Suprapubic skin (tissue), 4 donors: ENCODE measurements around the gene TSPAN18. TPM values are rescaled to one million over a fixed set of nuclear protein-coding genes. Genes with fewer than 3 reads are reported as not detected.

Experiments used
- DNase-seq, 2 donors: peaks; one replicate each; pipeline ENCODE4 v3.0.0-alpha.2; 2019; ENCODE audit warnings: low spot score in 2 of 2
- H3K27ac ChIP-seq: fragments of 200-600 bp; sonication (generic); one replicate; pipeline ENCODE4 v1.5.1; 2019
- H3K27me3 ChIP-seq: fragments of 200-600 bp; sonication (generic); one replicate; pipeline ENCODE4 v1.5.1; 2019
- H3K36me3 ChIP-seq: fragments of 200-600 bp; sonication (generic); one replicate; pipeline ENCODE4 v1.5.1; 2019
- H3K4me1 ChIP-seq: fragments of 200-600 bp; sonication (generic); one replicate; pipeline ENCODE4 v1.5.1; 2019
- H3K4me3 ChIP-seq: fragments of 200-600 bp; sonication (generic); one replicate; pipeline ENCODE4 v1.5.1; 2019; ENCODE audit warnings: mild to moderate bottlenecking
- H3K9me3 ChIP-seq: fragments of 200-600 bp; sonication (generic); one replicate; pipeline ENCODE4 v1.5.1; 2019
- EP300 ChIP-seq: sonication (generic); formaldehyde crosslinking; IDR thresholded peaks from one replicate; pipeline ENCODE4 v1.6.1; 2017; ENCODE audit warnings: antibody characterized with exemption
- POLR2A ChIP-seq, 2 donors: fragments of 450-650 bp; IDR thresholded peaks; one replicate each; pipeline ENCODE4 v1.6.1; 2017; ENCODE audit warnings: antibody characterized with exemption in 2 of 2, mild to moderate bottlenecking in 2 of 2, moderate library complexity in 2 of 2
- POLR2AphosphoS5 ChIP-seq, 3 donors: sonication (generic); formaldehyde crosslinking; IDR thresholded peaks; one replicate each; pipeline ENCODE4 v1.6.1; 2017; ENCODE audit warnings: antibody characterized with exemption in 3 of 3
- WGBS: methylation state at CpG from one replicate; pipeline ENCODE4 v1.1.5; 2018; 5-methylcytosine and 5-hydroxymethylcytosine counted together
- total RNA-seq, 4 donors: library from RNA; depleted of rRNA; stranded (reverse); fragments of >200 nt; gene quantifications; one replicate each; pipeline ENCODE4 v1.1.0, GENCODE V29; 2016
- TF ChIP-seq, protein P1 (sequence below), 2 donors: fragments of 200-600 bp in 1 of 2; fragments of 450-650 bp in 1 of 2; sonication (generic) in 1 of 2; IDR thresholded peaks; one replicate each; pipeline ENCODE4 v1.5.1; 2016 to 2019; ENCODE audit warnings: antibody characterized with exemption in 2 of 2, mild to moderate bottlenecking in 1 of 2, moderate library complexity in 1 of 2

TSPAN18 gene
- total RNA-seq, 4 donors from 2014 or later = 1.3 to 5.1 (median 3.9) TPM

DNA sequence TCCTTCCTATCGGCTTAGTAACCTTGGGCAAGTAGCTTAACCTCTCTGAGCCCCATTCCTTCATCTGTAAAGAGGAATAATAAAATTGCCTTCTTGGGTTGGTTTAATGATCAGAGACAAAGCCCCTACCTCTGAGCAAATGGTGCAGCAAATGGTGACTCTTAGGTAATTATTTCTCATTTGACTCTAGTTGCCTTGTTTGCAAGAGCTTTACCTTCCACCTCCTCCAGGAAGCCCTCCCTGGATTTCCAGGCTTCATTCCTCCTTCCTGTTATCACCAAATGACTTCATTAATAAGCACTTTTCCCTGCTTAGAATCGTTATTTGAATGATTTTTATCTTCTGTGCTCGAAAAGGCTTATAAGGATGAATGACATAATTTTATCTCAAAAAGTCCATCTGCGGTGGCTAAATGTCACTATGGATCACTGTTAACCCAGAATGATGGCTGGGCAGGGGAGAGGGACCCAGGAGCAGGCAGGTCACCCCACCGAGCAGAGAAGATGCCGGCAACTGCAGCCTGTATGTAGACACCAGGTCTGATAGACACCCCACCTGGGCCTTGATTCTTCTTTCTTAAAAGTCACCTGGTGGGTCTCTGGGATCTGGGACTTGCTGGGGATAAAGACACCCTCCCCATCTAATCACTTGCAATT lies 106.6 kb downstream of the TSPAN18 start:
- H3K27ac ChIP-seq = no peak overlapping the region

GRCh38 chr11:44833877-44834452 lies 107.2 kb downstream of the TSPAN18 start:
- Histone ChIP-seq H3K27me3 (no peaks in the 10 kb centered on the region), H3K4me3 (no peak overlapping the region), H3K36me3 (no peaks in the 10 kb centered on the region), H3K27ac (no peak overlapping the region), H3K9me3 (no peaks in the 10 kb centered on the region), H3K4me1 (peaks cover 17% of the 10 kb centered on the region)
- 27% methylated on average over 8 of the region's 8 CpGs for WGBS
- no peak for DNase-seq
- TF ChIP-seq POLR2AphosphoS5 (IDR thresholded peaks at IDR 0.05) = no peak
- TF ChIP-seq, protein P1, sequence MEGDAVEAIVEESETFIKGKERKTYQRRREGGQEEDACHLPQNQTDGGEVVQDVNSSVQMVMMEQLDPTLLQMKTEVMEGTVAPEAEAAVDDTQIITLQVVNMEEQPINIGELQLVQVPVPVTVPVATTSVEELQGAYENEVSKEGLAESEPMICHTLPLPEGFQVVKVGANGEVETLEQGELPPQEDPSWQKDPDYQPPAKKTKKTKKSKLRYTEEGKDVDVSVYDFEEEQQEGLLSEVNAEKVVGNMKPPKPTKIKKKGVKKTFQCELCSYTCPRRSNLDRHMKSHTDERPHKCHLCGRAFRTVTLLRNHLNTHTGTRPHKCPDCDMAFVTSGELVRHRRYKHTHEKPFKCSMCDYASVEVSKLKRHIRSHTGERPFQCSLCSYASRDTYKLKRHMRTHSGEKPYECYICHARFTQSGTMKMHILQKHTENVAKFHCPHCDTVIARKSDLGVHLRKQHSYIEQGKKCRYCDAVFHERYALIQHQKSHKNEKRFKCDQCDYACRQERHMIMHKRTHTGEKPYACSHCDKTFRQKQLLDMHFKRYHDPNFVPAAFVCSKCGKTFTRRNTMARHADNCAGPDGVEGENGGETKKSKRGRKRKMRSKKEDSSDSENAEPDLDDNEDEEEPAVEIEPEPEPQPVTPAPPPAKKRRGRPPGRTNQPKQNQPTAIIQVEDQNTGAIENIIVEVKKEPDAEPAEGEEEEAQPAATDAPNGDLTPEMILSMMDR (IDR thresholded peaks at IDR 0.05) = no peak
- no peak for TF ChIP-seq EP300
- TF ChIP-seq POLR2A (IDR thresholded peaks at IDR 0.05) = no peak

More for the DNA sequence above, 106.6 kb downstream of the TSPAN18 start:
- no peaks in the 10 kb centered on the region for H3K27me3 ChIP-seq
- no peaks in the 10 kb centered on the region for H3K9me3 ChIP-seq
- no peaks in the 10 kb centered on the region for H3K36me3 ChIP-seq
- 78% methylated on average over 6 of the region's 6 CpGs for WGBS
- TF ChIP-seq, protein P1 (IDR thresholded peaks at IDR 0.05) = no peak
- no peak for TF ChIP-seq POLR2AphosphoS5 (IDR thresholded peaks at IDR 0.05)
- TF ChIP-seq POLR2A (IDR thresholded peaks at IDR 0.05) = no peak
- no peak for TF ChIP-seq EP300
- no peak overlapping the region for H3K4me3 ChIP-seq
- H3K4me1 ChIP-seq = peaks cover 17% of the 10 kb centered on the region
- no peak for DNase-seq

DNA sequence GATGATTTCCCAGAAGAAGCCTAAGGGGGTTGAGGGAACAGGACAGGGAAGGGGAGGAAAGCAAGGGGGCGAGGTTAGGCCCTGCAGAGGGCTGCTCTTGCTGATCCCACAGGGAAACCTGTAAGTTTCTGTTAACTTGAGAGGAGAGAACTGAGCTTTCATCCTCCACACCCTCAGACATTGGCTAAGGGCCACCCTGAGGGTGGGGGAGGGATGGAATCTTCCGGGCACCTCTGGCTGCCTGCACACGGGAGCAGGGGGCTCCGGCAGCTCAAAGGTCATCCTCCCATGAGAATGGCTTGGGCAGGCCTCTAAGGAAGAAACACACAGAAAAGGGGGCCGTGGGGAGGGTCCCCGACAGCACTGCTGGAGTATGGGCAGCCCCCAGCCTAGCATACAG lies 108.1 kb downstream of the TSPAN18 start:
- no peak for DNase-seq
- WGBS = 74% methylated on average over 6 of the region's 6 CpGs
- Histone ChIP-seq H3K27ac (no peak overlapping the region), H3K36me3 (no peaks in the 10 kb centered on the region), H3K27me3 (no peaks in the 10 kb centered on the region), H3K9me3 (no peaks in the 10 kb centered on the region), H3K4me3 (no peak overlapping the region), H3K4me1 (peaks cover 17% of the 10 kb centered on the region)
- TF ChIP-seq POLR2AphosphoS5 (IDR thresholded peaks at IDR 0.05) (no peak), EP300 (no peak)

DNA sequence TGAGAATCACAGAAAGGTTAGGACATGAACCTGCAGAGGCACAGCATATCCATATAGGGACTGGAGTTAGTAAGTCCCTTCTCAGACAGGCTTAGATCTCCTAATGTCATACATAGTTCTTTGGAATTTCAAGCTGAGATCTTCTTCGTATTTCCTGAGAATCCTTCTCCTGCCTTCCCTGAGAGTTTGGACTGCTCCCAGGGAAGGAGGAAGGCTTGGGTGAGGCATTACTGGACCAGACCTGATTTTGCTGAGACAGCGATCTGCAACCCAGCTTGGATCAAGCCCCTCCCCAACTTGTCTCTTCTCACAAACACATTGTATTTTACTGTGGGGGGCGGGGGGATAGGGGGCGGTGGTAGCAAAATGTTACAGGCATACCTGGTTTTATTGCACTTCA lies 108.5 kb downstream of the TSPAN18 start:
- WGBS = 76% methylated on average over 4 of the region's 4 CpGs

DNA sequence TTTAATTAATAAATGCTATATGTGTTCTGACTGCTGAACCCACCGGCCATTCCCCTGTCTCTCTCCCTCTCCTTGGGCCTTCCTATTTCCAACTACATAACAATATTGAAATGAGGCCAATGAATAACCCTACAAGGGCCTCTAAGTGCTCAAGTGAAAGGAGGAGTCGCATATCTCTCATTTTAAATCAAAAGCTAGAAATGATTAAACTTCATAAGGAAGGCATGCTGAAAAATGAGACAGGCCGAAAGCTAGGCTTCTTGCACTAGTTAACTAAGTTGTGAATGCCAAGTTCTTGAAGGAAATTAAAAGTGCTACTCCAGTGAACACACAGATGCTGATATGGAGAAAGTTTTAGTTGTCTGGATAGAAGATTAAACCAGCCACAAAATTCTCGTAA lies 109.2 kb downstream of the TSPAN18 start:
- Histone ChIP-seq H3K36me3 (no peaks in the 10 kb centered on the region), H3K4me1 (peaks cover 17% of the 10 kb centered on the region), H3K9me3 (no peaks in the 10 kb centered on the region), H3K4me3 (no peak overlapping the region), H3K27ac (no peak overlapping the region), H3K27me3 (no peaks in the 10 kb centered on the region)
- no peak for DNase-seq
- TF ChIP-seq EP300 = no peak
- TF ChIP-seq POLR2AphosphoS5 (IDR thresholded peaks at IDR 0.05) = no peak
- TF ChIP-seq POLR2A (IDR thresholded peaks at IDR 0.05) = no peak
- TF ChIP-seq, protein P1 (IDR thresholded peaks at IDR 0.05) = no peak
- 80% methylated on average over 4 of the region's 4 CpGs for WGBS

More for the DNA sequence above, 108.5 kb downstream of the TSPAN18 start:
- H3K36me3 ChIP-seq = no peaks in the 10 kb centered on the region
- no peaks in the 10 kb centered on the region for H3K27me3 ChIP-seq
- peaks cover 17% of the 10 kb centered on the region for H3K4me1 ChIP-seq
- H3K9me3 ChIP-seq = no peaks in the 10 kb centered on the region
- H3K27ac ChIP-seq = no peak overlapping the region
- no peak overlapping the region for H3K4me3 ChIP-seq
- no peak for DNase-seq
- TF ChIP-seq POLR2AphosphoS5 (IDR thresholded peaks at IDR 0.05) = no peak
- TF ChIP-seq, protein P1 (IDR thresholded peaks at IDR 0.05) = no peak
